ENCODE measurements around the gene GARS1.

GARS1 gene

GRCh38 chr7:30660331-30661255 lies 65.9 kb downstream of the GARS1 start:
- Histone ChIP-seq H3K4me2 (ENCODE audit: low read length) (no peak overlapping the region), H3K4me3 (ENCODE audit: low read depth, low read length) (no peak overlapping the region), H3K4me1 (no peaks in the 10 kb centered on the region), H3K36me3 (ENCODE audit: control insufficient read depth, insufficient read depth, low read length) (no peaks in the 10 kb centered on the region), H3K9ac (no peak overlapping the region), H3K9me3 (ENCODE audit: control insufficient read depth, low read length) (no peaks in the 10 kb centered on the region), H3K27ac (no peak overlapping the region), H3K27me3 (ENCODE audit: control insufficient read depth, insufficient read depth, low read length) (no peaks in the 10 kb centered on the region), H3K79me2 (no peaks in the 10 kb centered on the region), H2AFZ (no peak overlapping the region)
- no peak for TF ChIP-seq CTCF (IDR thresholded peaks at IDR 0.05)

GRCh38 chr7:30661926-30662325 lies 67.2 kb downstream of the GARS1 start:
- Histone ChIP-seq H3K27me3 (ENCODE audit: control insufficient read depth, insufficient read depth, low read length) (no peaks in the 10 kb centered on the region), H3K4me1 (no peaks in the 10 kb centered on the region), H3K4me2 (ENCODE audit: low read length) (no peak overlapping the region), H3K36me3 (ENCODE audit: control insufficient read depth, insufficient read depth, low read length) (no peaks in the 10 kb centered on the region), H3K27ac (no peak overlapping the region), H3K9ac (no peak overlapping the region), H3K4me3 (ENCODE audit: low read depth, low read length) (no peak overlapping the region), H3K79me2 (no peaks in the 10 kb centered on the region), H3K9me3 (ENCODE audit: control insufficient read depth, low read length) (no peaks in the 10 kb centered on the region), H2AFZ (no peak overlapping the region)
- TF ChIP-seq CTCF (IDR thresholded peaks at IDR 0.05): no peak

DNA sequence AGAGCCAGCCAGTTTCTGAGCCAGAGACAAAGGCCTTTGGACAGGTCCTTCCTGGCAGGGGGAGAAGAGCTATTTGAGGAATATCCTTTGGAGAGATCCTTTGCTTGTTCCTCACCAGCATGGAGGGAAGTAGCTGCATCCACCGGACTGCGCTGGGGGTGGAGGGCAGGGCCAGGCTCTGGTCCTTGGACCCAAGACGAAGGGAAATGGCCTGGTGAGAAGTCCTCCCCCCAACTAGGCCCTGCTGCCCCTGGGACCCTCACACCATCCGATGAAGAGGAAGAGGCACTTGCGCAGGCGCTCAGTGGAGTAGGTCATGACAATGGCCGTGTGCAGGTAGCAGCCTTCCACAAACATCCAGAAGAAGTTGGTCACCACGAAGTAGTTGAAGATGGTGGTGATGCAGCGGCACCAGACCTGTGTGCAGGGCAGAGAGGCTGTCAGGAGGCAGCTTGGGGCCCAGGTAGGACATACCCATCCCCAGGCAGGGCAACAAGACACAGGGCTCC lies 67.8 kb downstream of the GARS1 start:
- Histone ChIP-seq H3K4me1 (no peaks in the 10 kb centered on the region), H3K27me3 (ENCODE audit: control insufficient read depth, insufficient read depth, low read length) (no peaks in the 10 kb centered on the region), H3K36me3 (ENCODE audit: control insufficient read depth, insufficient read depth, low read length) (no peaks in the 10 kb centered on the region), H3K27ac (no peak overlapping the region), H3K9me3 (ENCODE audit: control insufficient read depth, low read length) (no peaks in the 10 kb centered on the region), H3K79me2 (no peaks in the 10 kb centered on the region), H3K9ac (no peak overlapping the region), H3K4me3 (ENCODE audit: low read depth, low read length) (no peak overlapping the region), H2AFZ (no peak overlapping the region), H3K4me2 (ENCODE audit: low read length) (no peak overlapping the region)
- TF ChIP-seq CTCF (IDR thresholded peaks at IDR 0.05): no peak

DNA sequence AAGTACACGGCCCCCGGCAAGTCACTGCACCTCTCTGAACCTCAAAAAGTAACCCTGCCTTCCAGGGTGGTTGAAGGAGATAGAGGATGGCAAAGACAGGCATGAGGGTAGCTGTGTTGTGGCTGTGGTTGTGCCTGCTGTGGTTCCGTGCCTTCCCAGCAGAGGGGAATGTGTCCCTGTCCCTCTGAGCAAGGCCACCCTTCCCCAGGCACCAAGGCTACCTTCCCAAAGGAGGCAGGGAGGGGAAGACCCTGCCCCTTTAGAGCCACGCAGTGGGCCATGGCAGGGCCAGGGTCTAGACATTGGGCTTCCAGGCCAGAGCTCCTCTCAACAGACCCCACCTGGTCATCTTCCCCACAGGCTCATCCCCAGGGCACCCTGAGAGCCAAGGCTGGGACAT lies 68.7 kb downstream of the GARS1 start:
- Histone ChIP-seq H3K4me2 (ENCODE audit: low read length) (no peak overlapping the region), H3K27ac (no peak overlapping the region), H3K9ac (no peak overlapping the region), H3K9me3 (ENCODE audit: control insufficient read depth, low read length) (no peaks in the 10 kb centered on the region), H3K4me1 (no peaks in the 10 kb centered on the region), H3K4me3 (ENCODE audit: low read depth, low read length) (no peak overlapping the region), H2AFZ (no peak overlapping the region), H3K27me3 (ENCODE audit: control insufficient read depth, insufficient read depth, low read length) (no peaks in the 10 kb centered on the region), H3K36me3 (ENCODE audit: control insufficient read depth, insufficient read depth, low read length) (no peaks in the 10 kb centered on the region), H3K79me2 (no peaks in the 10 kb centered on the region)
- TF ChIP-seq CTCF (IDR thresholded peaks at IDR 0.05): no peak
